Spleen (tissue), 11 donors: Measurements from ENCODE around the gene FAM9C. TPM values are rescaled to one million over a fixed set of nuclear protein-coding genes. Genes with fewer than 3 reads are reported as not detected.

Experiments
- DNase-seq: peaks from one replicate; pipeline ENCODE4 v3.0.0-alpha.2; 2020
- H3K27ac ChIP-seq, 8 donors: fragments of 200-600 bp; sonication (generic) in 7 of 8; 1 replicate in 4 of 8; 2 replicates in 4 of 8; pipeline versions ENCODE4 v1.5.0 to v1.8.0; 2016 to 2021; ENCODE audit warnings: inconsistent platforms in 4 of 8, mild to moderate bottlenecking in 4 of 8, moderate library complexity in 1 of 8
- H3K27me3 ChIP-seq, 7 donors: fragments of 200-600 bp; sonication (generic) in 6 of 7; replicated peaks in 1 of 7; 1 replicate in 4 of 7; 2 replicates in 3 of 7; pipeline versions ENCODE4 v1.5.0 to v1.8.0; 2016 to 2021; ENCODE audit warnings: inconsistent platforms in 3 of 7, mild to moderate bottlenecking in 1 of 7
- H3K36me3 ChIP-seq, 6 donors: fragments of 200-600 bp; sonication (generic) in 5 of 6; 1 replicate in 4 of 6; 2 replicates in 2 of 6; pipeline versions ENCODE4 v1.5.0 to v1.8.0; 2016 to 2021; ENCODE audit warnings: inconsistent platforms in 2 of 6
- H3K4me1 ChIP-seq, 6 donors: fragments of 200-600 bp; sonication (generic) in 5 of 6; 1 replicate in 3 of 6; 2 replicates in 3 of 6; pipeline versions ENCODE4 v1.5.0 to v1.8.0; 2016 to 2021; ENCODE audit warnings: inconsistent platforms in 3 of 6
- H3K4me3 ChIP-seq, 8 donors: fragments of 200-600 bp; sonication (generic) in 7 of 8; 1 replicate in 4 of 8; 2 replicates in 4 of 8; pipeline versions ENCODE4 v1.5.0 to v1.8.0; 2016 to 2021; ENCODE audit warnings: inconsistent platforms in 4 of 8, mild to moderate bottlenecking in 4 of 8, moderate library complexity in 2 of 8
- H3K9me3 ChIP-seq, 8 donors: fragments of 200-600 bp; sonication (generic) in 7 of 8; 1 replicate in 4 of 8; 2 replicates in 4 of 8; pipeline versions ENCODE4 v1.5.0 to v1.8.0; 2016 to 2021; ENCODE audit warnings: inconsistent platforms in 4 of 8
- CTCF ChIP-seq, 11 experiments: fragments of 200-600 bp in 7 of 11; fragments of 450-650 bp in 4 of 11; sonication (generic) in 4 of 11; IDR thresholded peaks in 8 of 11; conservative IDR thresholded peaks in 3 of 11; 1 replicate in 7 of 11; 2 replicates in 4 of 11; pipeline versions ENCODE4 v1.4.0 to v1.8.0; 2016 to 2021; ENCODE audit warnings: antibody characterized with exemption in 11 of 11, inconsistent platforms in 4 of 11, mild to moderate bottlenecking in 1 of 11
- POLR2A ChIP-seq, 3 donors: fragments of 450-650 bp; IDR thresholded peaks; one replicate each; pipeline ENCODE4 v1.5.1; 2017; ENCODE audit warnings: antibody characterized with exemption in 3 of 3, mild to moderate bottlenecking in 1 of 3
- POLR2AphosphoS5 ChIP-seq, 3 donors: sonication (generic); formaldehyde crosslinking; IDR thresholded peaks; one replicate each; pipeline ENCODE4 v1.5.1; 2017; ENCODE audit warnings: antibody characterized with exemption in 3 of 3
- WGBS, 5 donors: extraction: QIAGEN DNeasy Blood & Tissue Kit in 3 of 5; methylation state at CpG; one replicate each; pipeline versions ENCODE4 v1.1.5 to v1.1.7; 2013 to 2018; 5-methylcytosine and 5-hydroxymethylcytosine counted together
- intact Hi-C: fragments of 100-400 bp; cut with DNase I; formaldehyde crosslinking; loops from one replicate; pipeline ENCODE4 v1.15.0; 2023; ENCODE audit warnings: low total_unique reads
- polyA plus RNA-seq, 3 donors: library from polyadenylated mRNA; stranded (reverse); fragments of 200-250 nt; gene quantifications; one replicate each; pipeline ENCODE4 v1.2.1, GENCODE V29; 2013
- total RNA-seq, 7 donors: library from RNA; depleted of rRNA in 3 of 7; stranded (reverse); fragments of >200 nt in 3 of 7; fragmentation: NEBNext Ultra II Directional in 4 of 7; extraction: Animal tissue kit (Norgen Biotek cat#: 25700) in 4 of 7; gene quantifications; one replicate each; pipeline versions ENCODE4 v1.1.0 to v1.2.1, GENCODE V29; 2016 to 2021
- donor health status: healthy with polysubstance abuse.
- donor health status: DM: no; HTN: no; CAD: no; lungs with moderate emphysema.
- donor health status: DM: no; HTN: no; CAD: no.
- donor health status: Bipolar disorder and iron deficiency.
- donor health status: healthy.
- donor health status: DM: no; HTN: no; CAD: no.
- donor health status: DM: yes; HTN: yes; CAD: no.

FAM9C gene
- total and polyA plus RNA-seq, 10 donors, result 0.09 to 56.0 (median 10.5) TPM; not detected in 3

GRCh38 chrX:13008851-13009250 is 35.6 kb downstream of the FAM9C start:
- Histone ChIP-seq H3K9me3 (no peaks in the 10 kb centered on the region), H3K27me3 (peaks cover 0 to 6% (median 0%) of the 10 kb centered on the region in 7 donors), H3K36me3 (no peaks in the 10 kb centered on the region), H3K4me1 (peaks cover 27 to 85% (median 54%) of the 10 kb centered on the region in 6 donors), H3K4me3 (no peak overlapping the region), H3K27ac (peak overlapping the region in 6 of 8 donors; percentile 12 to 84 (median 78))
- WGBS, 5 donors, result 84 to 100% (median 95%) methylated on average over 2 to 3 of the region's 3 CpGs
- no peak for TF ChIP-seq POLR2A (IDR thresholded peaks at IDR 0.05)
- no peak for TF ChIP-seq POLR2AphosphoS5 (IDR thresholded peaks at IDR 0.05)
- TF ChIP-seq CTCF (IDR thresholded peaks at IDR 0.05 in 8 of 11, conservative IDR thresholded peaks at IDR 0.05 in 3 of 11), result no peak
- DNase-seq, result no peak
- intact Hi-C loops, result no loop called here

DNA sequence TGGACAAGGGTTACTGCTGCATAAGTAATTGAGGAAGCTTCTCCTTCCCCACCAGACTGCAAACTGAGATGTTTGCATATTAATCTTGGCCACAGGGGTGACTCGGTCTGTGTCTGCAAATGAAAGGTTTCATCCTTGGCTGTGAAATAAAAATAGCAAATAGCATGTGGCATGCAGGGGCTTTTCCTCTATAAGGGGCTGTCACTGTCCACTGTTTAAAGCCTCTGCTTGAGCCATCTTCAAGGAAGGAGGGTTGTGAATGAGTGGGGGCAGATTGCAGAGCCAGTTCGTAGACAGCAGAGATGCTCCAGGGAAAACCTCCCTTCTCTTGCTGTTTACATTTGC is 36.3 kb downstream of the FAM9C start:
- Histone ChIP-seq H3K27ac (peak overlapping the region in 7 of 8 donors; percentile 12 to 84 (median 77)), H3K4me1 (peaks cover 20 to 85% (median 52%) of the 10 kb centered on the region in 6 donors), H3K27me3 (peaks cover 0 to 6% (median 0%) of the 10 kb centered on the region in 7 donors), H3K9me3 (no peaks in the 10 kb centered on the region), H3K4me3 (no peak overlapping the region), H3K36me3 (no peaks in the 10 kb centered on the region)
- no peak for TF ChIP-seq POLR2A (IDR thresholded peaks at IDR 0.05)
- 11 to 59% (median 49%) methylated on average over 1 to 2 of the region's 2 CpGs for whole genome bisulfite sequencing, 5 donors
- no peak for DNase-seq
- intact Hi-C loops, result no loop called here

DNA sequence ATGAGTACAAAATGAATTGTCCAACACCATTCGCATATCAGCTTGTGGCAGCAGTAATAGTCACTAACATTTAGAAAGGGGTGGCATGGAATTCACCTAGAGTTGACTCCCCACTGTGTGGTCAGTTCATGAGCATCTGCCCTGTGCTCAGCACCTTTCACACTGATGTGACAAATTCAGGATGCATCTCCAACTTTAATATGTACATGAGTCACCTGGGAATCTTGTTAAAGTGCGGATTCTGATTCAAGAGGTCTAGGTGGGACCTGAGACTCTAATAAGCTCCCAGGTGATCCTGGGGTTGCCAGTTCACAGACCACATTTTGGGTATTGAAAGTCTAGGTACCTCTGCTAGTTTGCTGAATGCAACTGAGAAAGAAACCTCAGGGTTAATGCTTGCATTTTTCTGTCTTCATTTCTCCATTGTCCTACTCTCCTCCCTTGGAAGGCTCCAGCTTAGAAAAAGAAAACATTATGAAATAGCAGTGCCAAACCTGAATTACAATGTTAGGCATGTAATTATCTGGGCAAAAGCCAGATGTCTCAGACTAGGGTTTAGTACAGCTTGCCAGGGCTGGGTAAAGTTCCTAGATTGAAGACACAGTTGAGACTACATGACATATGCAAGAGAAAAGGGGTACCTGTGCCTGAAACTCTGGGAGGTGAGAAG is 36.8 kb downstream of the FAM9C start:
- TF ChIP-seq POLR2A (IDR thresholded peaks at IDR 0.05) (no peak), CTCF (IDR thresholded peaks at IDR 0.05 in 8 of 11, conservative IDR thresholded peaks at IDR 0.05 in 3 of 11) (no peak), POLR2AphosphoS5 (IDR thresholded peaks at IDR 0.05) (no peak)
- no peaks in the 10 kb centered on the region for H3K9me3 ChIP-seq
- DNase-seq, result no peak
- no peaks in the 10 kb centered on the region for H3K36me3 ChIP-seq
- peaks cover 20 to 85% (median 52%) of the 10 kb centered on the region in 6 donors for H3K4me1 ChIP-seq
- WGBS, 5 donors, result 73 to 92% (median 86%) methylated on average over 2 of the region's 2 CpGs
- intact Hi-C loops, result no loop called here
- H3K4me3 ChIP-seq, result no peak overlapping the region
- H3K27me3 ChIP-seq, result peaks cover 0 to 6% (median 0%) of the 10 kb centered on the region in 7 donors
- peak overlapping the region in 5 of 8 donors; percentile 13 to 84 (median 80) for H3K27ac ChIP-seq

DNA sequence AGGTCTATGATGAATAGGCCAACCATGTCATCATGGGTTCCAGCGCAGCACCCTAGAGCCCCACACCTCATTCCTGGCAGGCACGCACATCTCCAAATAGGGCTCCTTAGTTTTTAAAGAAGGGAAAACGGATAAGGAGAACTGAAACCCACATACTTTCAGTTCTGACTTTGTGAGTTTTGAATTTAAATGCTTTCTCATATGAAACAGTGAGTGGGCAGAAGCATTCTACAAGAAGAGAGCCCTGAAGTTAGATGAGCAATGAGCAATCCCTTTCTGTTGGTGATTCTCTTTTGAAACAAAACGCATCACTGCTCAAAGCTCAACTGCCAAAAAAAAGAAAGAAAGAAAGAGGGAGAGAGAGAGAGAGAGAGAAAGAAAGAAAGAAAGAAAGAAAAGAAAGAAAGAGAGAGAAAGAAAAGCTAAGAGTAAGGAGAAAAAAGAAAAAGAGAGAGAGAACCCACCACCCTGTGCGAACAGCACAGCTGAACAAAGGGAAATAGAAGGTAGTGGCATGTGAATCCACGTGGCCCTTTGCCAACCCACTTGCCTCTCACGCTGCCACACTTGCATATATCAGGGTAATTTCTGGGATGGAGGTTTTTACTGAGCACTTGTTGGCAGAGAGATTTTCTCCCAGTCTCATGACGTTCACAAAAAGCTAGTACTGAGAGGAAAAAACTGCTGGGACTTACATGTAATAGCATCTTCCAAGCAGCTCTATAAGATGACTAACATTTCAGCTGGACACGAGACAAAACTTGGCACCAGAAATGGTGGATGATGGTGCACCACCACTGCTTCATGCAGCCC is 38.6 kb downstream of the FAM9C start:
- H3K36me3 ChIP-seq, result no peaks in the 10 kb centered on the region
- H3K27ac ChIP-seq, result peak overlapping the region; percentile 13 to 84 (median 69)
- TF ChIP-seq CTCF (IDR thresholded peaks at IDR 0.05 in 8 of 11, conservative IDR thresholded peaks at IDR 0.05 in 3 of 11), result no peak
- TF ChIP-seq POLR2AphosphoS5 (IDR thresholded peaks at IDR 0.05), result no peak
- TF ChIP-seq POLR2A (IDR thresholded peaks at IDR 0.05), result no peak
- intact Hi-C loops, result no loop called here
- 18 to 45% (median 39%) methylated on average over 8 to 9 of the region's 9 CpGs for WGBS, 5 donors
- peaks cover 0 to 6% (median 0%) of the 10 kb centered on the region in 7 donors for H3K27me3 ChIP-seq
- no peaks in the 10 kb centered on the region for H3K9me3 ChIP-seq
- peaks cover 32 to 98% (median 68%) of the 10 kb centered on the region in 6 donors for H3K4me1 ChIP-seq
- peak overlapping the region in 1 of 8 donors; percentile 3 for H3K4me3 ChIP-seq
- DNase-seq, result no peak
